HepG2 (cell line): ENCODE results near the gene BCAS3. TPM values are rescaled to one million over a fixed set of nuclear protein-coding genes. Genes with fewer than 3 reads are reported as not detected.

Source experiments
- ESRRA ChIP-seq: sonication (generic); formaldehyde crosslinking; IDR thresholded peaks from 2 replicates; pipeline ENCODE4 v1.5.1; 2020; ENCODE audit warnings: mild to moderate bottlenecking, low read depth, missing genetic modification reagents
- FOXA3 ChIP-seq: IDR thresholded peaks from 2 replicates; pipeline ENCODE4 v1.6.1; 2016; ENCODE audit warnings: missing genetic modification reagents, missing compliant biosample characterization
- HNF4A ChIP-seq: sonication (generic); formaldehyde crosslinking; IDR thresholded peaks from 2 replicates; pipeline ENCODE4 v1.4.0; 2020; ENCODE audit warnings: missing genetic modification reagents
- KDM3A ChIP-seq: IDR thresholded peaks from 2 replicates; pipeline ENCODE4 v1.6.1; 2018; ENCODE audit warnings: low read depth, missing compliant biosample characterization
- KMT2A ChIP-seq: sonication (generic); formaldehyde crosslinking; IDR thresholded peaks from 2 replicates; pipeline ENCODE4 v1.4.0; 2020; ENCODE audit warnings: missing genetic modification reagents
- MIER3 ChIP-seq: IDR thresholded peaks from 2 replicates; pipeline ENCODE4 v1.6.1; 2016; ENCODE audit warnings: missing compliant biosample characterization, borderline replicate concordance
- PHF20 ChIP-seq: sonication (generic); formaldehyde crosslinking; IDR thresholded peaks from 2 replicates; pipeline ENCODE4 v1.5.0; 2020; ENCODE audit warnings: mild to moderate bottlenecking, missing genetic modification reagents
- ZBTB8A ChIP-seq: sonication (generic); formaldehyde crosslinking; IDR thresholded peaks from 2 replicates; pipeline ENCODE4 v1.4.0; 2020; ENCODE audit warnings: mild to moderate bottlenecking, low read depth, missing genetic modification reagents, borderline replicate concordance
- polyA plus RNA-seq, 8 experiments: library from polyadenylated mRNA; depleted of rRNA in 3 of 8; stranded (reverse) in 7 of 8; unstranded in 1 of 8; fragments of >200 nt; fragmentation: Illumina TruSeq in 4 of 8; extraction: Trizol in 4 of 8; gene quantifications; 2 replicates each; pipeline versions ENCODE4 v1.2.1 to v1.2.3, GENCODE V29; 2011 to 2016; ENCODE audit warnings: low read depth in 4 of 8, missing spikeins in 1 of 8, mixed read lengths in 1 of 8; ENCODE audit not compliant: insufficient read depth in 1 of 8
- total RNA-seq, 5 experiments: library from RNA; depleted of rRNA; stranded (reverse); fragments of >200 nt; fragmentation: Illumina TruSeq; extraction: Trizol; gene quantifications; 2 replicates each; pipeline ENCODE4 v1.2.3, GENCODE V29; 2016; ENCODE audit warnings: low read depth in 1 of 5
- TF ChIP-seq, protein P1 (sequence below): IDR thresholded peaks from 2 replicates; pipeline ENCODE4 v1.6.1; 2016; ENCODE audit warnings: low read depth, missing genetic modification reagents, missing compliant biosample characterization
- TF ChIP-seq, protein P2 (sequence below): sonication (generic); formaldehyde crosslinking; IDR thresholded peaks from 2 replicates; pipeline ENCODE4 v1.8.1; 2023; ENCODE audit warnings: mild to moderate bottlenecking, missing genetic modification reagents, borderline replicate concordance
- TF ChIP-seq, protein P3 (sequence below): sonication (generic); formaldehyde crosslinking; IDR thresholded peaks from one replicate; pipeline ENCODE4 v1.5.1; 2020; ENCODE audit warnings: mild to moderate bottlenecking, missing genetic modification reagents; ENCODE audit errors: not compliant biosample characterization
- TF ChIP-seq, protein P4 (sequence below): sonication (generic); formaldehyde crosslinking; IDR thresholded peaks from 2 replicates; pipeline ENCODE4 v1.4.0; 2020; ENCODE audit warnings: mild to moderate bottlenecking, missing genetic modification reagents

The BCAS3 gene
- total and polyA plus RNA-seq, 2 of the 13 experiments (the other 11 are each of a cell fraction or from before 2014, with no cell fraction given): 10.7 to 11.2 TPM

DNA sequence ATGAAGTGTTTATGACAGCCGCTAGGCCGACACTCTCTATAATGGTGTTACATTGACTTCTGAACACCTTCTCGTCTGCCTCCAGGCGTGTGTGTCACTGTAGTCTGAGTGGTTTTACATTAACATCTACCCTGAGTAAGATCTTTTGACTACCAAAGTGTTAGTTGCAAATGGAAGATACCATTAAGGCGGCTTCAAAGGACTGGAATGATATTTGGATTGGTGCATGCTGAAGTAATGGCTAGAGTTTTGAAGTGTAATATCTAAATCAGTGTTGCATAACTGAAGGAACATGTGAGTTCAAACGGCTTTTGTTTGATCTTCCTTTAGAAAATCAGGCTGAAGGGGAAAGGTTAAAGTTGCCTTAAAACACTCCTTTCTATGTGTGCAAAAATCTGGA lies 52.2 kb downstream of the BCAS3 start (continued):
- TF ChIP-seq, protein P1, sequence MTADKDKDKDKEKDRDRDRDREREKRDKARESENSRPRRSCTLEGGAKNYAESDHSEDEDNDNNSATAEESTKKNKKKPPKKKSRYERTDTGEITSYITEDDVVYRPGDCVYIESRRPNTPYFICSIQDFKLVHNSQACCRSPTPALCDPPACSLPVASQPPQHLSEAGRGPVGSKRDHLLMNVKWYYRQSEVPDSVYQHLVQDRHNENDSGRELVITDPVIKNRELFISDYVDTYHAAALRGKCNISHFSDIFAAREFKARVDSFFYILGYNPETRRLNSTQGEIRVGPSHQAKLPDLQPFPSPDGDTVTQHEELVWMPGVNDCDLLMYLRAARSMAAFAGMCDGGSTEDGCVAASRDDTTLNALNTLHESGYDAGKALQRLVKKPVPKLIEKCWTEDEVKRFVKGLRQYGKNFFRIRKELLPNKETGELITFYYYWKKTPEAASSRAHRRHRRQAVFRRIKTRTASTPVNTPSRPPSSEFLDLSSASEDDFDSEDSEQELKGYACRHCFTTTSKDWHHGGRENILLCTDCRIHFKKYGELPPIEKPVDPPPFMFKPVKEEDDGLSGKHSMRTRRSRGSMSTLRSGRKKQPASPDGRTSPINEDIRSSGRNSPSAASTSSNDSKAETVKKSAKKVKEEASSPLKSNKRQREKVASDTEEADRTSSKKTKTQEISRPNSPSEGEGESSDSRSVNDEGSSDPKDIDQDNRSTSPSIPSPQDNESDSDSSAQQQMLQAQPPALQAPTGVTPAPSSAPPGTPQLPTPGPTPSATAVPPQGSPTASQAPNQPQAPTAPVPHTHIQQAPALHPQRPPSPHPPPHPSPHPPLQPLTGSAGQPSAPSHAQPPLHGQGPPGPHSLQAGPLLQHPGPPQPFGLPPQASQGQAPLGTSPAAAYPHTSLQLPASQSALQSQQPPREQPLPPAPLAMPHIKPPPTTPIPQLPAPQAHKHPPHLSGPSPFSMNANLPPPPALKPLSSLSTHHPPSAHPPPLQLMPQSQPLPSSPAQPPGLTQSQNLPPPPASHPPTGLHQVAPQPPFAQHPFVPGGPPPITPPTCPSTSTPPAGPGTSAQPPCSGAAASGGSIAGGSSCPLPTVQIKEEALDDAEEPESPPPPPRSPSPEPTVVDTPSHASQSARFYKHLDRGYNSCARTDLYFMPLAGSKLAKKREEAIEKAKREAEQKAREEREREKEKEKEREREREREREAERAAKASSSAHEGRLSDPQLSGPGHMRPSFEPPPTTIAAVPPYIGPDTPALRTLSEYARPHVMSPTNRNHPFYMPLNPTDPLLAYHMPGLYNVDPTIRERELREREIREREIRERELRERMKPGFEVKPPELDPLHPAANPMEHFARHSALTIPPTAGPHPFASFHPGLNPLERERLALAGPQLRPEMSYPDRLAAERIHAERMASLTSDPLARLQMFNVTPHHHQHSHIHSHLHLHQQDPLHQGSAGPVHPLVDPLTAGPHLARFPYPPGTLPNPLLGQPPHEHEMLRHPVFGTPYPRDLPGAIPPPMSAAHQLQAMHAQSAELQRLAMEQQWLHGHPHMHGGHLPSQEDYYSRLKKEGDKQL (CRISPR knock-in tag): peak; percentile 80; the same call in 1 of the 2 replicates
- TF ChIP-seq ESRRA (CRISPR knock-in tag): 0 out of 2 replicates have a peak, but pooled peaks have one; percentile 19
- TF ChIP-seq, protein P2, sequence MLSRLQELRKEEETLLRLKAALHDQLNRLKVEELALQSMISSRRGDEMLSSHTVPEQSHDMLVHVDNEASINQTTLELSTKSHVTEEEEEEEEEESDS (CRISPR knock-in tag): no peak
- TF ChIP-seq KMT2A (CRISPR knock-in tag): peak; percentile 52; the same call in 1 of the 2 replicates
- no peak for TF ChIP-seq ZBTB8A (CRISPR knock-in tag)
- TF ChIP-seq KDM3A (CRISPR knock-in tag): peak; percentile 43; the same call in 1 of the 2 replicates
- TF ChIP-seq PHF20 (CRISPR knock-in tag): no peak
- peak; percentile 69 for TF ChIP-seq HNF4A (CRISPR knock-in tag)
- TF ChIP-seq MIER3 (CRISPR knock-in tag): 0 out of 2 replicates have a peak, but pooled peaks have one; percentile 31
- TF ChIP-seq, protein P3, sequence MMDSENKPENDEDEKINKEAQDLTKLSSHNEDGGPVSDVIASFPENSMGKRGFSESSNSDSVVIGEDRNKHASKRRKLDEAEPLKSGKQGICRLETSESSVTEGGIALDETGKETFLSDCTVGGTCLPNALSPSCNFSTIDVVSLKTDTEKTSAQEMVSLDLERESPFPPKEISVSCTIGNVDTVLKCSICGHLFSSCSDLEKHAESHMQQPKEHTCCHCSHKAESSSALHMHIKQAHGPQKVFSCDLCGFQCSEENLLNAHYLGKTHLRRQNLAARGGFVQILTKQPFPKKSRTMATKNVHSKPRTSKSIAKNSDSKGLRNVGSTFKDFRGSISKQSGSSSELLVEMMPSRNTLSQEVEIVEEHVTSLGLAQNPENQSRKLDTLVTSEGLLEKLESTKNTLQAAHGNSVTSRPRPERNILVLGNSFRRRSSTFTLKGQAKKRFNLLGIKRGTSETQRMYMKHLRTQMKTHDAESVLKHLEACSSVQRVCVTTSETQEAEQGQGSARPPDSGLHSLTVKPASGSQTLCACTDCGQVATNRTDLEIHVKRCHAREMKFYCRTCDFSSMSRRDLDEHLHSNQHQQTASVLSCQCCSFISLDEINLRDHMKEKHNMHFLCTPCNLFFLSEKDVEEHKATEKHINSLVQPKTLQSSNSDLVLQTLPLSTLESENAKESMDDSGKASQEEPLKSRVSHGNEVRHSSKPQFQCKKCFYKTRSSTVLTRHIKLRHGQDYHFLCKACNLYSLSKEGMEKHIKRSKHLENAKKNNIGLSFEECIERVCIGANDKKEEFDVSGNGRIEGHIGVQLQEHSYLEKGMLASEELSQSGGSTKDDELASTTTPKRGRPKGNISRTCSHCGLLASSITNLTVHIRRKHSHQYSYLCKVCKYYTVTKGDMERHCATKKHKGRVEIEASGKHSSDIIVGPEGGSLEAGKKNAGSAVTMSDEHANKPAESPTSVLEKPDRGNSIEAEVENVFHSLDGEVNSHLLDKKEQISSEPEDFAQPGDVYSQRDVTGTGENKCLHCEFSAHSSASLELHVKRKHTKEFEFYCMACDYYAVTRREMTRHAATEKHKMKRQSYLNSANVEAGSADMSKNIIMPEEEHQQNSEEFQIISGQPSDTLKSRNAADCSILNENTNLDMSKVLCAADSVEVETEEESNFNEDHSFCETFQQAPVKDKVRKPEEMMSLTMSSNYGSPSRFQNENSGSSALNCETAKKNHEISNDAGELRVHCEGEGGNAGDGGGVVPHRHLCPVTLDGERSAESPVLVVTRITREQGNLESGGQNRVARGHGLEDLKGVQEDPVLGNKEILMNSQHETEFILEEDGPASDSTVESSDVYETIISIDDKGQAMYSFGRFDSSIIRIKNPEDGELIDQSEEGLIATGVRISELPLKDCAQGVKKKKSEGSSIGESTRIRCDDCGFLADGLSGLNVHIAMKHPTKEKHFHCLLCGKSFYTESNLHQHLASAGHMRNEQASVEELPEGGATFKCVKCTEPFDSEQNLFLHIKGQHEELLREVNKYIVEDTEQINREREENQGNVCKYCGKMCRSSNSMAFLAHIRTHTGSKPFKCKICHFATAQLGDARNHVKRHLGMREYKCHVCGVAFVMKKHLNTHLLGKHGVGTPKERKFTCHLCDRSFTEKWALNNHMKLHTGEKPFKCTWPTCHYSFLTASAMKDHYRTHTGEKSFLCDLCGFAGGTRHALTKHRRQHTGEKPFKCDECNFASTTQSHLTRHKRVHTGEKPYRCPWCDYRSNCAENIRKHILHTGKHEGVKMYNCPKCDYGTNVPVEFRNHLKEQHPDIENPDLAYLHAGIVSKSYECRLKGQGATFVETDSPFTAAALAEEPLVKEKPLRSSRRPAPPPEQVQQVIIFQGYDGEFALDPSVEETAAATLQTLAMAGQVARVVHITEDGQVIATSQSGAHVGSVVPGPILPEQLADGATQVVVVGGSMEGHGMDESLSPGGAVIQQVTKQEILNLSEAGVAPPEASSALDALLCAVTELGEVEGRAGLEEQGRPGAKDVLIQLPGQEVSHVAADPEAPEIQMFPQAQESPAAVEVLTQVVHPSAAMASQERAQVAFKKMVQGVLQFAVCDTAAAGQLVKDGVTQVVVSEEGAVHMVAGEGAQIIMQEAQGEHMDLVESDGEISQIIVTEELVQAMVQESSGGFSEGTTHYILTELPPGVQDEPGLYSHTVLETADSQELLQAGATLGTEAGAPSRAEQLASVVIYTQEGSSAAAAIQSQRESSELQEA (CRISPR knock-in tag): no peak
- TF ChIP-seq, protein P4, sequence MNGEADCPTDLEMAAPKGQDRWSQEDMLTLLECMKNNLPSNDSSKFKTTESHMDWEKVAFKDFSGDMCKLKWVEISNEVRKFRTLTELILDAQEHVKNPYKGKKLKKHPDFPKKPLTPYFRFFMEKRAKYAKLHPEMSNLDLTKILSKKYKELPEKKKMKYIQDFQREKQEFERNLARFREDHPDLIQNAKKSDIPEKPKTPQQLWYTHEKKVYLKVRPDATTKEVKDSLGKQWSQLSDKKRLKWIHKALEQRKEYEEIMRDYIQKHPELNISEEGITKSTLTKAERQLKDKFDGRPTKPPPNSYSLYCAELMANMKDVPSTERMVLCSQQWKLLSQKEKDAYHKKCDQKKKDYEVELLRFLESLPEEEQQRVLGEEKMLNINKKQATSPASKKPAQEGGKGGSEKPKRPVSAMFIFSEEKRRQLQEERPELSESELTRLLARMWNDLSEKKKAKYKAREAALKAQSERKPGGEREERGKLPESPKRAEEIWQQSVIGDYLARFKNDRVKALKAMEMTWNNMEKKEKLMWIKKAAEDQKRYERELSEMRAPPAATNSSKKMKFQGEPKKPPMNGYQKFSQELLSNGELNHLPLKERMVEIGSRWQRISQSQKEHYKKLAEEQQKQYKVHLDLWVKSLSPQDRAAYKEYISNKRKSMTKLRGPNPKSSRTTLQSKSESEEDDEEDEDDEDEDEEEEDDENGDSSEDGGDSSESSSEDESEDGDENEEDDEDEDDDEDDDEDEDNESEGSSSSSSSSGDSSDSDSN (CRISPR knock-in tag): no peak
- TF ChIP-seq FOXA3 (CRISPR knock-in tag): peak; percentile 69
